ENCODE measurements around the gene PLD4.
"Not testable (repeated sequence)": the region's sequence is repeated elsewhere in the genome, so short reads cannot be mapped to it uniquely, and the experiment has no call there.

DNA sequence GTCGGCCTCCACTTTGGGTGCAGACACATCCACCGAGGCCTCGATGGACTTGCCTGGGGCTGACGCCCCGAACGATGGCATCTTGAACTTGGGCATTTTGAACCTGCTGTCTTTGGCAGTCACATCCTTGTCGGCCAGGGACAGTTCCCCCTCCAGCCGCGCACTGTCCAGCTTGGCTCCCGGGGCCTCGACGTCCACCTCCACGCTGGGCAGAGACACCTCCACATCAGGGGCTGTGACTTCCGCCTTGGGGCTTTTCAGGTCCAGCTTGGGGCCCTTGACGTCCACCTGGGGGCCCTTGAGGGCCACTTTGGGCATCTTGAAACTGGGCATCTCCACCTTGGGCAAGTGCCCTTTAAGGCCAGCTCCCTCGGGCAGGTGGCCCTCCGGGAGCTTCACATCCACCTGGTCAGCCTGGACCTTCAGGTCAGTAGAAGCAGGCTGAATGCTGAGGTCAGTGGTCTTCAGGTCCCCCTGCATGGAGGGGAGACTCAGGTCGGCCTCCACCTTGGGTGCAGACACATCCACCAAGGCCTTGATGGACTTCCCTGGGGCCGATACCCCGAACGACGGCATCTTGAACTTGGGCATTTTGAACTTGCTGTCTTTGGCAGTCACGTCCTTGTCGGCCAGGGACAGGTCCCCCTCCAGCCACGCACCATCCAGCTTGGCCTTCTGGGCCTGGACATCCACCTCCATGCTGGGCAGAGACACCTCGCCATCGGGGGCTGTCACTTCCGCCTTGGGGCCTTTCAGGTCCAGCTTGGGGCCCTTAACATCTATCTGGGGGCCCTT lies 27.4 kb downstream of the PLD4 start:
- TF ChIP-seq ZNF668 (CRISPR knock-in tag; IDR thresholded peaks at IDR 0.05); PRPF4 (IDR thresholded peaks at IDR 0.05; ENCODE audit: insufficient read depth, low read depth, low read length, poor library complexity, severe bottlenecking); RFX5 (IDR thresholded peaks at IDR 0.05; ENCODE audit: low read depth, low read length); LEF1 (IDR thresholded peaks at IDR 0.05); ZNF644 (tag; IDR thresholded peaks at IDR 0.05; ENCODE audit: low read depth): not testable (repeated sequence)
- TF ChIP-seq, protein P1, sequence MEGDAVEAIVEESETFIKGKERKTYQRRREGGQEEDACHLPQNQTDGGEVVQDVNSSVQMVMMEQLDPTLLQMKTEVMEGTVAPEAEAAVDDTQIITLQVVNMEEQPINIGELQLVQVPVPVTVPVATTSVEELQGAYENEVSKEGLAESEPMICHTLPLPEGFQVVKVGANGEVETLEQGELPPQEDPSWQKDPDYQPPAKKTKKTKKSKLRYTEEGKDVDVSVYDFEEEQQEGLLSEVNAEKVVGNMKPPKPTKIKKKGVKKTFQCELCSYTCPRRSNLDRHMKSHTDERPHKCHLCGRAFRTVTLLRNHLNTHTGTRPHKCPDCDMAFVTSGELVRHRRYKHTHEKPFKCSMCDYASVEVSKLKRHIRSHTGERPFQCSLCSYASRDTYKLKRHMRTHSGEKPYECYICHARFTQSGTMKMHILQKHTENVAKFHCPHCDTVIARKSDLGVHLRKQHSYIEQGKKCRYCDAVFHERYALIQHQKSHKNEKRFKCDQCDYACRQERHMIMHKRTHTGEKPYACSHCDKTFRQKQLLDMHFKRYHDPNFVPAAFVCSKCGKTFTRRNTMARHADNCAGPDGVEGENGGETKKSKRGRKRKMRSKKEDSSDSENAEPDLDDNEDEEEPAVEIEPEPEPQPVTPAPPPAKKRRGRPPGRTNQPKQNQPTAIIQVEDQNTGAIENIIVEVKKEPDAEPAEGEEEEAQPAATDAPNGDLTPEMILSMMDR (IDR thresholded peaks at IDR 0.05 in 2 of 3, conservative IDR thresholded peaks at IDR 0.05 in 1 of 3; ENCODE audit: insufficient read depth in 2 of 3, low read depth in 1 of 3, low read length in 3 of 3): not testable (repeated sequence)
- TF ChIP-seq, protein P2, sequence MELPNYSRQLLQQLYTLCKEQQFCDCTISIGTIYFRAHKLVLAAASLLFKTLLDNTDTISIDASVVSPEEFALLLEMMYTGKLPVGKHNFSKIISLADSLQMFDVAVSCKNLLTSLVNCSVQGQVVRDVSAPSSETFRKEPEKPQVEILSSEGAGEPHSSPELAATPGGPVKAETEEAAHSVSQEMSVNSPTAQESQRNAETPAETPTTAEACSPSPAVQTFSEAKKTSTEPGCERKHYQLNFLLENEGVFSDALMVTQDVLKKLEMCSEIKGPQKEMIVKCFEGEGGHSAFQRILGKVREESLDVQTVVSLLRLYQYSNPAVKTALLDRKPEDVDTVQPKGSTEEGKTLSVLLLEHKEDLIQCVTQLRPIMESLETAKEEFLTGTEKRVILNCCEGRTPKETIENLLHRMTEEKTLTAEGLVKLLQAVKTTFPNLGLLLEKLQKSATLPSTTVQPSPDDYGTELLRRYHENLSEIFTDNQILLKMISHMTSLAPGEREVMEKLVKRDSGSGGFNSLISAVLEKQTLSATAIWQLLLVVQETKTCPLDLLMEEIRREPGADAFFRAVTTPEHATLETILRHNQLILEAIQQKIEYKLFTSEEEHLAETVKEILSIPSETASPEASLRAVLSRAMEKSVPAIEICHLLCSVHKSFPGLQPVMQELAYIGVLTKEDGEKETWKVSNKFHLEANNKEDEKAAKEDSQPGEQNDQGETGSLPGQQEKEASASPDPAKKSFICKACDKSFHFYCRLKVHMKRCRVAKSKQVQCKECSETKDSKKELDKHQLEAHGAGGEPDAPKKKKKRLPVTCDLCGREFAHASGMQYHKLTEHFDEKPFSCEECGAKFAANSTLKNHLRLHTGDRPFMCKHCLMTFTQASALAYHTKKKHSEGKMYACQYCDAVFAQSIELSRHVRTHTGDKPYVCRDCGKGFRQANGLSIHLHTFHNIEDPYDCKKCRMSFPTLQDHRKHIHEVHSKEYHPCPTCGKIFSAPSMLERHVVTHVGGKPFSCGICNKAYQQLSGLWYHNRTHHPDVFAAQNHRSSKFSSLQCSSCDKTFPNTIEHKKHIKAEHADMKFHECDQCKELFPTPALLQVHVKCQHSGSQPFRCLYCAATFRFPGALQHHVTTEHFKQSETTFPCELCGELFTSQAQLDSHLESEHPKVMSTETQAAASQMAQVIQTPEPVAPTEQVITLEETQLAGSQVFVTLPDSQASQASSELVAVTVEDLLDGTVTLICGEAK (IDR thresholded peaks at IDR 0.05): not testable (repeated sequence)
- TF ChIP-seq, protein P2 (CRISPR knock-in tag; IDR thresholded peaks at IDR 0.05): not testable (repeated sequence)
- TF ChIP-seq, protein P3, sequence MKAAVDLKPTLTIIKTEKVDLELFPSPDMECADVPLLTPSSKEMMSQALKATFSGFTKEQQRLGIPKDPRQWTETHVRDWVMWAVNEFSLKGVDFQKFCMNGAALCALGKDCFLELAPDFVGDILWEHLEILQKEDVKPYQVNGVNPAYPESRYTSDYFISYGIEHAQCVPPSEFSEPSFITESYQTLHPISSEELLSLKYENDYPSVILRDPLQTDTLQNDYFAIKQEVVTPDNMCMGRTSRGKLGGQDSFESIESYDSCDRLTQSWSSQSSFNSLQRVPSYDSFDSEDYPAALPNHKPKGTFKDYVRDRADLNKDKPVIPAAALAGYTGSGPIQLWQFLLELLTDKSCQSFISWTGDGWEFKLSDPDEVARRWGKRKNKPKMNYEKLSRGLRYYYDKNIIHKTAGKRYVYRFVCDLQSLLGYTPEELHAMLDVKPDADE (conservative IDR thresholded peaks at IDR 0.05; ENCODE audit: control insufficient read depth, low read depth, low read length): not testable (repeated sequence)
- TF ChIP-seq, protein P4, sequence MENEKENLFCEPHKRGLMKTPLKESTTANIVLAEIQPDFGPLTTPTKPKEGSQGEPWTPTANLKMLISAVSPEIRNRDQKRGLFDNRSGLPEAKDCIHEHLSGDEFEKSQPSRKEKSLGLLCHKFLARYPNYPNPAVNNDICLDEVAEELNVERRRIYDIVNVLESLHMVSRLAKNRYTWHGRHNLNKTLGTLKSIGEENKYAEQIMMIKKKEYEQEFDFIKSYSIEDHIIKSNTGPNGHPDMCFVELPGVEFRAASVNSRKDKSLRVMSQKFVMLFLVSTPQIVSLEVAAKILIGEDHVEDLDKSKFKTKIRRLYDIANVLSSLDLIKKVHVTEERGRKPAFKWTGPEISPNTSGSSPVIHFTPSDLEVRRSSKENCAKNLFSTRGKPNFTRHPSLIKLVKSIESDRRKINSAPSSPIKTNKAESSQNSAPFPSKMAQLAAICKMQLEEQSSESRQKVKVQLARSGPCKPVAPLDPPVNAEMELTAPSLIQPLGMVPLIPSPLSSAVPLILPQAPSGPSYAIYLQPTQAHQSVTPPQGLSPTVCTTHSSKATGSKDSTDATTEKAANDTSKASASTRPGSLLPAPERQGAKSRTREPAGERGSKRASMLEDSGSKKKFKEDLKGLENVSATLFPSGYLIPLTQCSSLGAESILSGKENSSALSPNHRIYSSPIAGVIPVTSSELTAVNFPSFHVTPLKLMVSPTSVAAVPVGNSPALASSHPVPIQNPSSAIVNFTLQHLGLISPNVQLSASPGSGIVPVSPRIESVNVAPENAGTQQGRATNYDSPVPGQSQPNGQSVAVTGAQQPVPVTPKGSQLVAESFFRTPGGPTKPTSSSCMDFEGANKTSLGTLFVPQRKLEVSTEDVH (IDR thresholded peaks at IDR 0.05; ENCODE audit: low read depth, partially characterized antibody): not testable (repeated sequence)
